Fibroblast of mammary gland (primary cell): ENCODE data around the gene IL17RA.

Source experiments
- DNase-seq: peaks from one replicate; pipeline ENCODE4 v3.0.0-alpha.2; 2010; ENCODE audit warnings: low read depth
- H3K4me3 ChIP-seq: 2 replicates; pipeline ENCODE4 v1.5.1; 2011; ENCODE audit warnings: low read depth, mild to moderate bottlenecking, low read length, moderate library complexity; ENCODE audit not compliant: control insufficient read depth
- CTCF ChIP-seq: conservative IDR thresholded peaks from 2 replicates; pipeline ENCODE4 v1.5.1; 2011; ENCODE audit warnings: low read depth, low read length, inconsistent platforms; ENCODE audit not compliant: control insufficient read depth, insufficient read depth

Gene IL17RA

DNA sequence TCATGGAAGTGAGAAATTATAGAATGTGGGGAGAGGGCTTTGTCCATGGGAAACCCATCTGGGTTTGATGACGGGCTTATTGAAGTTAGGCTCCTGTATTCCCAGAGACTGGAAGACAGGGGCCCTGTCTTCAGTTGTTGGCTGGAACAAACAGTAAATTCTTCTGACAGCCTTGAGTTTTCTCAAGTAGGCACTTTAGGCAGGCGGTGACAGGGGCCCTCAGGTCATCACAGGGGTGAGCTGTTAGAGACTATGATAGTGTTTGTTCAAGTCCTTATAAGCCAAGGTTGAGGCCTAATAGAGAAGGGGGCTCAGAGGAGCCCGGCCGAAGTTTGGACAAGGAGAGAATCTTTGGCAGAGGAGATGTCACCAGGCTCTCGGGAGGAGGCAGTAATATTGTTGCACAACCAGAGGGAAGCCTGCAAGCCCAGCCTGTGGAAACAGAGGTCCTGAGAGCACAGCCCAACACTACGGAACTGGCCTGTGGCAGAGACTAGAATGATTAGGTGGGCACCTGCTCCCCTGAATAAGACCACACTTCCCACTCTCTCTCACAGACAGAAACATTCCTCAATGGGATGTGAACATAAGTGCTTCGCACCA is 20.2 kb upstream of the IL17RA start:
- H3K4me3 ChIP-seq = no peak overlapping the region
- no peak for DNase-seq
- no peak for TF ChIP-seq CTCF

DNA sequence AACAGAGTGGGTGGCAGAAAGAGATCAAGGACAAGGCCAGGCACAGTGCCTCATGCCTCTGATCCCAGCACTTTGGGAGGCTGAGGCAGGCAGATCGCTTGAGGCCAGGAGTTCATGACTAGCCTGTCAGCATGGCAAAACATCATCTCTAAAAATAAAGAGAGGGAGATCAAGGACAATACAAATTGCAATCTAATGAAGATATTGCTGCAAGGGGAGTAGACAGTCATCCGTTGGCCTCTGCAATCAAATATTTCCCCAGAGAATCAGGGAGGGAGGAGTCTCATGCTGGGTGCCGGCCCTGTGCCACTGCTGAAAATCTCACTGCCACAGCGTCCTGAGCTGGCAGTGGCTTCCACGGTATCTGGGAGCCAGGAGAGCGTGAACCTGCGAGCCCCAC is 19.4 kb upstream of the IL17RA start:
- no peak overlapping the region for H3K4me3 ChIP-seq
- DNase-seq = no peak
- no peak for TF ChIP-seq CTCF

GRCh38 chr22:17072877-17073276 is 11.9 kb upstream of the IL17RA start:
- DNase-seq = no peak
- TF ChIP-seq CTCF = no peak
- no peak overlapping the region for H3K4me3 ChIP-seq

- no peak overlapping the region for H3K4me3 ChIP-seq
- peak; percentile 34 for DNase-seq
- no peak for TF ChIP-seq CTCF
Measured at GRCh38 chr22:17074648-17075002, 10.2 kb upstream of the IL17RA start.

- DNase-seq = peak; percentile 72
- TF ChIP-seq CTCF = no peak
- H3K4me3 ChIP-seq = no peak overlapping the region
Measured at GRCh38 chr22:17077255-17077654, 7.5 kb upstream of the IL17RA start.

DNA sequence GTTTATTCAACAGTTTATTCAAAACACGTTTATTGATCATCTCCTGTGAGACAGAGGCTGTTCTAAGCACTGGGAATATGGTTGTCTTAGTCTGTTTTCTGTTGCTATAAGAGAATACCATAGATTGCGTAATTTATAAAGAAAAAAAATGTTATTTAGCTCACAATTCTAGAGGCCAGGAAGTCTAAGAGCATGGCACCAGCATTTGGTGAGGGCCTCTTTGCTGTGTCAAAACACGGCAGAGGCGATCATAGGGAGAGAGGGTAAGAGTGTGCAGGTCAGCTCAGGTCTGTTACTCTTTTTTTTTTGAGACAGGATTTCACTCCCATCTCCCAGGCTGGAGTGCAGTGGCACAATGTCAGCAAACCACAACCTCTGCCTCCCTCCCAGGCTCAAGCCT is 5.2 kb upstream of the IL17RA start:
- no peak for DNase-seq
- no peak for TF ChIP-seq CTCF
- no peak overlapping the region for H3K4me3 ChIP-seq

DNA sequence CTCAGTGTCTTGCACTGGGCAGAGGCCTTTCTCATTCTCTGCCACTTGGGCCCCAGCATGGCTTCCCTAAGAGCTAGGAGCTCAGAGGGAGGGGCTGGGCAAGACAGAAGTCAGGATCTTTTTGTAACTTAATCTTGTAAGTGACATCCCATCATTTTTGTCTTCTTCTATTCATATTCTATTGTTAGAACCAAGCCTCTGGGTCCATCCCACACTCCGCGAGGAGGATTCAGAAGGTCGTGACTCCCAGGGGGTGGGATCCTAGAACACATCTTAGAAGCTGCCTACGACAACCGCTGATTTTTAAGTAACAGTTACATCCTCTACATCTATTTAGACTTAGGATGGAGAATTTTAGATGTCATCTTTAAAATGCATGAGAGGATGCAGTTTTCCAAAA is 1.5 kb upstream of the IL17RA start:
- H3K4me3 ChIP-seq = no peak overlapping the region
- DNase-seq = no peak
- TF ChIP-seq CTCF = no peak
